Activated CD4-positive, alpha-beta T cell treated with anti-CD3 and anti-CD28 coated beads, Interleukin-2, Interleukin-6, amounts not matched to agents 100 ng/mL and 50 ng/mL, durations not matched to agents 16 hours and 8 hours (primary cell): ENCODE data around the gene NR5A2.

Experiments
- DNase-seq: peaks from one replicate; pipeline ENCODE4 v3.0.0-alpha.2; 2020

Gene NR5A2

GRCh38 chr1:200075522-200075921, 48.0 kb downstream of the NR5A2 start:
- no peak for DNase-seq

GRCh38 chr1:200075938-200076546, 48.5 kb downstream of the NR5A2 start:
- DNase-seq = no peak

- no peak for DNase-seq
Observed at GRCh38 chr1:200079232-200079940, 51.9 kb downstream of the NR5A2 start.

GRCh38 chr1:200081151-200081968, 53.9 kb downstream of the NR5A2 start:
- no peak for DNase-seq

- no peak for DNase-seq
Observed at GRCh38 chr1:200081969-200082245, 54.4 kb downstream of the NR5A2 start.

GRCh38 chr1:200082329-200082728, 54.8 kb downstream of the NR5A2 start:
- no peak for DNase-seq

GRCh38 chr1:200090252-200091159, 63.0 kb downstream of the NR5A2 start:
- peak; percentile 5 for DNase-seq

GRCh38 chr1:200095057-200095577, 67.6 kb downstream of the NR5A2 start:
- no peak for DNase-seq

- no peak for DNase-seq
Observed at GRCh38 chr1:200096774-200097173, 69.3 kb downstream of the NR5A2 start.

GRCh38 chr1:200099040-200099439, 71.5 kb downstream of the NR5A2 start:
- DNase-seq = no peak

GRCh38 chr1:200103966-200104583, 76.6 kb downstream of the NR5A2 start:
- no peak for DNase-seq

GRCh38 chr1:200107004-200107470, 79.5 kb downstream of the NR5A2 start:
- no peak for DNase-seq

- no peak for DNase-seq
Observed at GRCh38 chr1:200108659-200109058, 81.1 kb downstream of the NR5A2 start.

- no peak for DNase-seq
Observed at GRCh38 chr1:200112290-200112689, 84.8 kb downstream of the NR5A2 start.

- DNase-seq = no peak
Observed at GRCh38 chr1:200115532-200115931, 88.0 kb downstream of the NR5A2 start.

- no peak for DNase-seq
Observed at GRCh38 chr1:200116324-200116723, 88.8 kb downstream of the NR5A2 start.

- DNase-seq = no peak
Observed at GRCh38 chr1:200118779-200119505, 91.4 kb downstream of the NR5A2 start.

GRCh38 chr1:200121421-200121820, 93.9 kb downstream of the NR5A2 start:
- DNase-seq = no peak

GRCh38 chr1:200124309-200124708, 96.8 kb downstream of the NR5A2 start:
- DNase-seq = no peak

- DNase-seq = no peak
Observed at GRCh38 chr1:200128081-200128480, 100.6 kb downstream of the NR5A2 start.
